Uterus (tissue), 2 donors: Measurements from ENCODE around the gene ELOVL1.

Experiments used
- CTCF ChIP-seq, 4 experiments: fragments of 200-600 bp in 2 of 4; fragments of 450-650 bp in 2 of 4; sonication (generic) in 2 of 4; IDR thresholded peaks; one replicate each; pipeline ENCODE4 v1.5.1; 2016 to 2019; ENCODE audit warnings: antibody characterized with exemption in 4 of 4, mild to moderate bottlenecking in 2 of 4, moderate library complexity in 1 of 4
- POLR2A ChIP-seq, 2 donors: fragments of 450-650 bp; IDR thresholded peaks; one replicate each; pipeline ENCODE4 v1.6.1; 2016; ENCODE audit warnings: antibody characterized with exemption in 2 of 2, mild to moderate bottlenecking in 1 of 2, moderate library complexity in 1 of 2

GRCh38 chr1:43387976-43388599 is 20.3 kb upstream of the ELOVL1 start:
- TF ChIP-seq CTCF (IDR thresholded peaks at IDR 0.05) (no peak), POLR2A (IDR thresholded peaks at IDR 0.05) (no peak)
